ENCODE data around the gene COPE. TPM values are rescaled to one million over a fixed set of nuclear protein-coding genes. Genes with fewer than 3 reads are reported as not detected.

Gene COPE
- total and polyA plus RNA-seq, 2 experiments from 2014 or later: 322 to 347 TPM

GRCh38 chr19:18900700-18901481 is 18.3 kb downstream of the COPE start:
- no peaks in the 10 kb centered on the region for H3K9me3 ChIP-seq (ENCODE audit: low read depth)
- H4K20me1 ChIP-seq (ENCODE audit: insufficient read depth): no peaks in the 10 kb centered on the region
- H3K4me1 ChIP-seq (ENCODE audit: insufficient read depth): no peaks in the 10 kb centered on the region
- H3K4me2 ChIP-seq (ENCODE audit: unreplicated experiment): no peak overlapping the region
- H3K27me3 ChIP-seq (replicated peaks; ENCODE audit: insufficient read depth): no peaks in the 10 kb centered on the region
- no peaks in the 10 kb centered on the region for H3F3A ChIP-seq (ENCODE audit: insufficient read depth)
- H3K36me3 ChIP-seq (ENCODE audit: low read depth): no peaks in the 10 kb centered on the region
- H3K4me3 ChIP-seq: no peak overlapping the region
- no peak overlapping the region for H2AFZ ChIP-seq
- in situ Hi-C loops (cut with MboI): no loop called here
- no peak for TF ChIP-seq EZH2phosphoT487 (IDR thresholded peaks at IDR 0.05; ENCODE audit: insufficient read depth, low read depth)
- TF ChIP-seq EZH2 (IDR thresholded peaks at IDR 0.05; ENCODE audit: insufficient read depth, poor library complexity, severe bottlenecking): no peak
- no peak for DNase-seq
- H3K9me2 ChIP-seq (ENCODE audit: insufficient read depth): no peaks in the 10 kb centered on the region
- no peaks in the 10 kb centered on the region for H3K79me2 ChIP-seq (ENCODE audit: insufficient read depth)
- H3K27ac ChIP-seq: no peak overlapping the region
- whole genome bisulfite sequencing, 2 experiments (ENCODE audit: low coverage in 1 of 2, low lambda C conversion rate in 2 of 2, missing lambda C conversion rate in 2 of 2): 80 to 82% methylated on average over 16 to 17 of the region's 17 CpGs
- no peak overlapping the region for H3K9ac ChIP-seq

- no peak for TF ChIP-seq EZH2 (IDR thresholded peaks at IDR 0.05; ENCODE audit: insufficient read depth, poor library complexity, severe bottlenecking)
- TF ChIP-seq EZH2phosphoT487 (IDR thresholded peaks at IDR 0.05; ENCODE audit: insufficient read depth, low read depth): no peak
- Histone ChIP-seq H3K79me2 (ENCODE audit: insufficient read depth) (no peaks in the 10 kb centered on the region), H3K4me3 (no peak overlapping the region)
Observed at GRCh38 chr19:18899624-18900560, 19.3 kb downstream of the COPE start.

GRCh38 chr19:18898607-18899408 is 20.4 kb downstream of the COPE start:
- no peaks in the 10 kb centered on the region for H3K36me3 ChIP-seq (ENCODE audit: low read depth)
- H3K27me3 ChIP-seq (replicated peaks; ENCODE audit: insufficient read depth): no peaks in the 10 kb centered on the region
- no peak overlapping the region for H2AFZ ChIP-seq
- H3K4me1 ChIP-seq (ENCODE audit: insufficient read depth): no peaks in the 10 kb centered on the region
- no peaks in the 10 kb centered on the region for H3K9me3 ChIP-seq (ENCODE audit: low read depth)
- no peak overlapping the region for H3K27ac ChIP-seq
- no peaks in the 10 kb centered on the region for H3K79me2 ChIP-seq (ENCODE audit: insufficient read depth)
- H3K4me3 ChIP-seq: no peak overlapping the region
- no peaks in the 10 kb centered on the region for H4K20me1 ChIP-seq (ENCODE audit: insufficient read depth)
- in situ Hi-C loops (cut with MboI): no loop called here
- TF ChIP-seq EZH2phosphoT487 (IDR thresholded peaks at IDR 0.05; ENCODE audit: insufficient read depth, low read depth): no peak
- no peak overlapping the region for H3K4me2 ChIP-seq (ENCODE audit: unreplicated experiment)
- H3K9ac ChIP-seq: no peak overlapping the region
- H3F3A ChIP-seq (ENCODE audit: insufficient read depth): no peaks in the 10 kb centered on the region
- no peak for DNase-seq
- no peaks in the 10 kb centered on the region for H3K9me2 ChIP-seq (ENCODE audit: insufficient read depth)
- WGBS, 2 experiments (ENCODE audit: low coverage in 1 of 2, low lambda C conversion rate in 2 of 2, missing lambda C conversion rate in 2 of 2): 80 to 81% methylated on average over 18 of the region's 18 CpGs

More at GRCh38 chr19:18899624-18900560, 19.3 kb downstream of the COPE start:
- H3F3A ChIP-seq (ENCODE audit: insufficient read depth): no peaks in the 10 kb centered on the region
- H3K27me3 ChIP-seq (replicated peaks; ENCODE audit: insufficient read depth): no peaks in the 10 kb centered on the region
- no peaks in the 10 kb centered on the region for H4K20me1 ChIP-seq (ENCODE audit: insufficient read depth)
- 78 to 84% methylated on average over 19 of the region's 20 CpGs for WGBS, 2 experiments (ENCODE audit: low coverage in 1 of 2, low lambda C conversion rate in 2 of 2, missing lambda C conversion rate in 2 of 2)
- no peaks in the 10 kb centered on the region for H3K4me1 ChIP-seq (ENCODE audit: insufficient read depth)
- in situ Hi-C loops (cut with MboI): no loop called here
- H3K36me3 ChIP-seq (ENCODE audit: low read depth): no peaks in the 10 kb centered on the region
- H3K27ac ChIP-seq: no peak overlapping the region
- DNase-seq: no peak
- no peaks in the 10 kb centered on the region for H3K9me2 ChIP-seq (ENCODE audit: insufficient read depth)
- H3K9ac ChIP-seq: no peak overlapping the region
- no peak overlapping the region for H3K4me2 ChIP-seq (ENCODE audit: unreplicated experiment)
- no peak overlapping the region for H2AFZ ChIP-seq
- H3K9me3 ChIP-seq (ENCODE audit: low read depth): no peaks in the 10 kb centered on the region

- Histone ChIP-seq H3K36me3 (ENCODE audit: low read depth) (no peaks in the 10 kb centered on the region), H3K4me2 (ENCODE audit: unreplicated experiment) (no peak overlapping the region), H3K4me3 (no peak overlapping the region), H2AFZ (no peak overlapping the region), H3K9me3 (ENCODE audit: low read depth) (no peaks in the 10 kb centered on the region), H3K9ac (no peak overlapping the region), H4K20me1 (ENCODE audit: insufficient read depth) (no peaks in the 10 kb centered on the region), H3K9me2 (ENCODE audit: insufficient read depth) (no peaks in the 10 kb centered on the region), H3K4me1 (ENCODE audit: insufficient read depth) (no peaks in the 10 kb centered on the region), H3K27ac (no peak overlapping the region), H3K27me3 (replicated peaks; ENCODE audit: insufficient read depth) (no peaks in the 10 kb centered on the region), H3F3A (ENCODE audit: insufficient read depth) (no peaks in the 10 kb centered on the region), H3K79me2 (ENCODE audit: insufficient read depth) (no peaks in the 10 kb centered on the region)
- no peak for TF ChIP-seq EZH2 (IDR thresholded peaks at IDR 0.05; ENCODE audit: insufficient read depth, poor library complexity, severe bottlenecking)
- no peak for TF ChIP-seq EZH2phosphoT487 (IDR thresholded peaks at IDR 0.05; ENCODE audit: insufficient read depth, low read depth)
- 36 to 63% methylated on average over 11 to 17 of the region's 18 CpGs for WGBS, 2 experiments (ENCODE audit: low coverage in 1 of 2, low lambda C conversion rate in 2 of 2, missing lambda C conversion rate in 2 of 2)
- in situ Hi-C loops (cut with MboI): no loop called here
- DNase-seq: peak; percentile 35
Observed at GRCh38 chr19:18898081-18898606, 21.0 kb downstream of the COPE start.

Data from GM23248 (cell line).